HFFc6 (cell line): ENCODE measurements around the gene FUT1. TPM values are rescaled to one million over a fixed set of nuclear protein-coding genes. Genes with fewer than 3 reads are reported as not detected.

Source experiments
- DNase-seq: peaks from one replicate; pipeline ENCODE4 v3.0.0-alpha.2; 2018
- H3K27ac Mint-ChIP-seq: 2 replicates; pipeline ENCODE4 v1.8.0; 2020; ENCODE audit warnings: mild to moderate bottlenecking, mixed read lengths
- H3K27me3 Mint-ChIP-seq: 2 replicates; pipeline ENCODE4 v1.8.0; 2021; ENCODE audit warnings: mild to moderate bottlenecking, moderate library complexity, mixed read lengths; ENCODE audit not compliant: insufficient read depth
- H3K36me3 Mint-ChIP-seq: 2 replicates; pipeline ENCODE4 v1.8.0; 2021; ENCODE audit warnings: low read depth, mixed read lengths
- H3K4me1 Mint-ChIP-seq: 2 replicates; pipeline ENCODE4 v1.8.0; 2020; ENCODE audit warnings: low read depth, mixed read lengths
- H3K4me3 Mint-ChIP-seq: 2 replicates; pipeline ENCODE4 v1.8.0; 2020; ENCODE audit warnings: mild to moderate bottlenecking, moderate library complexity, mixed read lengths
- H3K9me3 Mint-ChIP-seq: 2 replicates; pipeline ENCODE4 v1.8.0; 2020; ENCODE audit warnings: mild to moderate bottlenecking, mixed read lengths
- CTCF ChIP-seq: fragments of 200-600 bp; sonication (generic); IDR thresholded peaks from 2 replicates; pipeline ENCODE4 v1.5.0; 2021; ENCODE audit warnings: antibody characterized with exemption, mild to moderate bottlenecking
- total RNA-seq, 6 experiments: library from RNA; stranded (reverse); fragmentation: NEBNext Ultra II Directional; extraction: Animal tissue kit (Norgen Biotek cat#: 25700); gene quantifications; 2 replicates in 1 of 6; 3 replicates in 5 of 6; pipeline ENCODE4 v1.2.3, GENCODE V29; 2021

FUT1 gene
- total RNA-seq, 6 experiments from 2014 or later = 0.05 to 0.06 (median 0.05) TPM; not detected in 3

DNA sequence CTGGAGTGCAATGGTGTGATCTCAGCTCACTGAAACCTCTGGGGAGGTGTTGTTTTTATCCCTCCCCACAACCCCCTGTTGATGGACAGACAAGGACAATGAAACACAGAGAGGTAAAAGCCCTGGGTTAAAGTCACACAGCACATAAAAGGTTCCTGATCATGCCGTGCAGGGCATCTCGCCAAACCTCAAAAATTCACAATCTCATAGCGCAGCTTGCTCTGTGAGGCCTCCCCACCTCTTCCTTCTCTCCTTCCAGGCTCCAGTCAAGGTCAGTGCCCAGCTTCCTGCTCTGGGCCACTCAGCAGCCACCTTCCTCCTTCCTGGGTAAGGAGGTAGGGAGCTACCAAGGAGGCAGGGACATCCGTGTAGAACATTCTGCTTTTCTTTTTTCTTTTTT lies 54.4 kb downstream of the FUT1 start:
- Mint-ChIP-seq H3K36me3 (no peaks in the 10 kb centered on the region), H3K9me3 (no peaks in the 10 kb centered on the region), H3K4me3 (no peak overlapping the region), H3K4me1 (peaks cover 20% of the 10 kb centered on the region), H3K27me3 (peaks cover 13% of the 10 kb centered on the region; the same call in 1 of the 2 replicates), H3K27ac (no peak overlapping the region)
- no peak for TF ChIP-seq CTCF
- DNase-seq = peak; percentile 38

Other genes with a start within 250 kb of the FUT1 start
- gene LMTK3, start 240.8 kb downstream of the FUT1 start, total RNA-seq = under 1 TPM; 0.21 to 0.88 (median 0.60) TPM
- gene SULT2B1, start 200.5 kb downstream of the FUT1 start, total RNA-seq = under 1 TPM in 1 of 6 experiments, not detected in 5; 0.33 TPM
- not detected for gene SPACA4, start 145.9 kb downstream of the FUT1 start, total RNA-seq
- gene FAM83E, start 137.6 kb downstream of the FUT1 start, total RNA-seq = under 1 TPM; 0.23 to 0.99 (median 0.54) TPM
- 1,000 to 10,000 TPM; 1,359 to 1,448 (median 1,407) TPM for gene RPL18, start 133.5 kb downstream of the FUT1 start, total RNA-seq
- gene SPHK2, start 133.1 kb downstream of the FUT1 start, total RNA-seq = 10 to 100 TPM; 20.1 to 34.0 (median 23.4) TPM
- 1 to 10 TPM; 3.8 to 5.7 (median 4.4) TPM for gene DBP, start 115.3 kb downstream of the FUT1 start, total RNA-seq
- 1 to 10 TPM in 4 of 6 experiments, under 1 TPM in 2; 0.53 to 2.5 (median 1.4) TPM for gene CA11, start 106.5 kb downstream of the FUT1 start, total RNA-seq
- gene NTN5, start 79.6 kb downstream of the FUT1 start, total RNA-seq = under 1 TPM in 4 of 6 experiments, not detected in 2; 0.12 to 0.23 (median 0.18) TPM
- not detected for gene FUT2, start 56.7 kb downstream of the FUT1 start, total RNA-seq
- 1 to 10 TPM; 2.7 to 4.5 (median 3.0) TPM for gene MAMSTR, start 32.9 kb downstream of the FUT1 start, total RNA-seq
- under 1 TPM in 1 of 6 experiments, not detected in 5; 0.07 TPM for gene RASIP1, start 12.0 kb downstream of the FUT1 start, total RNA-seq
- gene IZUMO1, start 5.7 kb downstream of the FUT1 start, total RNA-seq = not detected
- not detected for gene FGF21, start 2.9 kb upstream of the FUT1 start, total RNA-seq
- gene BCAT2, start 58.4 kb upstream of the FUT1 start, total RNA-seq = 10 to 100 TPM; 31.3 to 41.2 (median 34.0) TPM
- gene HSD17B14, start 83.8 kb upstream of the FUT1 start, total RNA-seq = 1 to 10 TPM; 2.9 to 10.0 (median 8.9) TPM
- gene PLEKHA4, start 116.0 kb upstream of the FUT1 start, total RNA-seq = 10 to 100 TPM in 4 of 6 experiments, 1 to 10 TPM in 2; 7.7 to 15.1 (median 13.2) TPM
- gene PPP1R15A, start 119.8 kb upstream of the FUT1 start, total RNA-seq = 10 to 100 TPM; 70.2 to 97.3 (median 89.6) TPM
- gene TULP2, start 146.1 kb upstream of the FUT1 start, total RNA-seq = under 1 TPM in 1 of 6 experiments, not detected in 5; 0.38 TPM
- 100 to 1,000 TPM; 129 to 160 (median 152) TPM for gene NUCB1, start 147.7 kb upstream of the FUT1 start, total RNA-seq
- not detected for gene DHDH, start 181.1 kb upstream of the FUT1 start, total RNA-seq
- 100 to 1,000 TPM; 223 to 260 (median 244) TPM for gene BAX, start 202.2 kb upstream of the FUT1 start, total RNA-seq
- gene FTL, start 212.7 kb upstream of the FUT1 start, total RNA-seq = 1,000 to 10,000 TPM; 2,438 to 4,450 (median 3,824) TPM
- 10 to 100 TPM; 76.0 to 90.8 (median 87.5) TPM for gene GYS1, start 240.7 kb upstream of the FUT1 start, total RNA-seq
- 100 to 1,000 TPM; 131 to 161 (median 159) TPM for gene RUVBL2, start 241.2 kb upstream of the FUT1 start, total RNA-seq